ENCODE data around the gene USP54.

GRCh38 chr10:73601486-73601921, 10.4 kb upstream of the USP54 start:
- TF ChIP-seq CTCF (IDR thresholded peaks at IDR 0.05) (no peak), POLR2A (IDR thresholded peaks at IDR 0.05) (no peak), POLR2AphosphoS5 (IDR thresholded peaks at IDR 0.05) (peak in 2 of 3 donors; percentile 33 to 85)

Data from breast epithelium (tissue), 3 donors.